ENCODE measurements around the gene PLEKHM1.

The PLEKHM1 gene

GRCh38 chr17:45437465-45438283, 52.8 kb downstream of the PLEKHM1 start:
- no peak for DNase-seq (ENCODE audit: low read depth)
- H3K4me3 ChIP-seq (ENCODE audit: low read depth, low read length), result no peak overlapping the region
- TF ChIP-seq CTCF (IDR thresholded peaks at IDR 0.05; ENCODE audit: low read depth, low read length, missing control alignments), result no peak

DNA sequence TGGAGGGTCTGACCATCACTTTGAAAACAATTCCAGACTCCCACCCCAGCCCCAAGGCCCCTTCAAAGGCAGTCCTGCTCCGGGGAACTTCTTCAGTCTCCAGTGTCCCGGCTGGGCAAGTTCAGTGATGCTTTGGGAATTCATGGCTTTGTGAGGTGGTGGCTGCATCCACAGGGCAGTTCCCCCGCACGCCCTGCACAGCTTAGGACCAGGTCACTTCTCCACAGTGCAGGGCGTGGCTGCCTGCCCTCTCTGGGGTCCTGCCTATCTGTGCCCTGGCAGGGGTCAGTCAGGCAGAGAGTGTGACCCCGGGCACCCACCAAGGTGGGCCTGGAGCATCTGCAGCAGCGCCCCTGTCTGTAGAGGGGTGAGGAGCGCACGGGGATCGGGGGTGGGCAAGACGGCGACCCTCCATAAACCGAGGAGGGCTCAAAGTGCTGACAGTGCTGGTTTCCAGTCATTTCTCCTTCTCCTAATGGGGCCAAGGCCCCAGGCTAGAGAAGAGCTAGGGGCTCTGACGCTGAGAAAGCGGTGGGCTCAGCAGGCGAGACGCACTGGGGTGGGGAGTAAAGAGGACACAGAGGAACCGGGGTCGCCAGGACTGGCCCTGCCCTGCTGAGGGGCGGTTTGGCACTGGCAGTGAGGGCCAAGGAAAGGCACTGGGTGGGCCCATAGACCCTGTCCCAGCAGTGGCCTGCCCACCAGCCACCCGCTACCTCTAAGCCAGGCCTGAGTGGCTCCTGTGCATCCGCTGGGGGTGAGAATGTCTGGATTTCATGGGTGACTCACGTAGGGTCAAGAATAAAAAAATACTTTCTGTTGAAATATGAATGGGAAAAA, 53.7 kb downstream of the PLEKHM1 start:
- no peak for DNase-seq (ENCODE audit: low read depth)
- no peak for TF ChIP-seq CTCF (IDR thresholded peaks at IDR 0.05; ENCODE audit: low read depth, low read length, missing control alignments)
- no peak overlapping the region for H3K4me3 ChIP-seq (ENCODE audit: low read depth, low read length)

DNA sequence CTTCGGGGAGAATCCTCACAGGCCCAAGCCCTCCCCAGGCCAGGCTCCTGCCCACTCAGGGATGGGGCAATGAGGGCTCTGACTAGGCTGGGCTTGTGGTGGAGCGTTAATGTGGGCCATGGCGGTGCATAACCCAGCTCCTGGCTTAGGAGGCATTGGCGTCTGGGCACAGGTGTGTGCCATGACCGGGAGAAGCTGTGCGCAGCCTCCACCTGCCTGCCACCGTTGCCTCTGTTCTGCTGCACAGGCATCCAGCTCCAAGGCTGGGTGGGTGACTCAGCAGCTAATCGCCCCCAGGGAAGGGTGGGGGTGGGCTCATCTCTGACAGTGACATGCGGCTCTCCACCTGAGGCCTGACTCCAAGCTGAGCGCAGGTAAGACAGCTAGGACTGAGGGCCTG, 54.4 kb downstream of the PLEKHM1 start:
- no peak for DNase-seq (ENCODE audit: low read depth)
- no peak overlapping the region for H3K4me3 ChIP-seq (ENCODE audit: low read depth, low read length)
- no peak for TF ChIP-seq CTCF (IDR thresholded peaks at IDR 0.05; ENCODE audit: low read depth, low read length, missing control alignments)

- H3K4me3 ChIP-seq (ENCODE audit: low read depth, low read length), result no peak overlapping the region
- TF ChIP-seq CTCF (IDR thresholded peaks at IDR 0.05; ENCODE audit: low read depth, low read length, missing control alignments), result no peak
- DNase-seq (ENCODE audit: low read depth), result no peak
Measured at GRCh38 chr17:45435481-45435880, 55.0 kb downstream of the PLEKHM1 start.

DNA sequence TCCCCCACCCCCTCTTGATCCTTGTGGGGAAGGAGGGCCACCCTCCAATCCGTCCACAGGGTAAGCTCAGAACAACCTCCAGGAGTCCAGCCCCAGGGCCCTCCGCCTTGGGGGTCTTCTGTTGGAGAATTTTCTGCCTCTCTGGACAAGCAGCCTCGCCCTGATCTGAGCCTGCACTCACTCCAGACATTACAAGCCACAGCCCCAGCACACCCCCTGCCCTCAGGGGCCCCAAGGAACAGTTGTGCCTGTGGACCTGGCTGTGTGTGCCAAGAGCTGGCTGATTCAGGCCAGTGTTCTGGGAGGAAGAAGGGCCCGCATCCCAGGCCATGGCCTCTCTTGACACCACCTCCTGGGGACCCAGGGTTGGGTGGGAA, 57.4 kb downstream of the PLEKHM1 start:
- no peak overlapping the region for H3K4me3 ChIP-seq (ENCODE audit: low read depth, low read length)
- no peak for TF ChIP-seq CTCF (IDR thresholded peaks at IDR 0.05; ENCODE audit: low read depth, low read length, missing control alignments)
- DNase-seq (ENCODE audit: low read depth), result no peak

DNA sequence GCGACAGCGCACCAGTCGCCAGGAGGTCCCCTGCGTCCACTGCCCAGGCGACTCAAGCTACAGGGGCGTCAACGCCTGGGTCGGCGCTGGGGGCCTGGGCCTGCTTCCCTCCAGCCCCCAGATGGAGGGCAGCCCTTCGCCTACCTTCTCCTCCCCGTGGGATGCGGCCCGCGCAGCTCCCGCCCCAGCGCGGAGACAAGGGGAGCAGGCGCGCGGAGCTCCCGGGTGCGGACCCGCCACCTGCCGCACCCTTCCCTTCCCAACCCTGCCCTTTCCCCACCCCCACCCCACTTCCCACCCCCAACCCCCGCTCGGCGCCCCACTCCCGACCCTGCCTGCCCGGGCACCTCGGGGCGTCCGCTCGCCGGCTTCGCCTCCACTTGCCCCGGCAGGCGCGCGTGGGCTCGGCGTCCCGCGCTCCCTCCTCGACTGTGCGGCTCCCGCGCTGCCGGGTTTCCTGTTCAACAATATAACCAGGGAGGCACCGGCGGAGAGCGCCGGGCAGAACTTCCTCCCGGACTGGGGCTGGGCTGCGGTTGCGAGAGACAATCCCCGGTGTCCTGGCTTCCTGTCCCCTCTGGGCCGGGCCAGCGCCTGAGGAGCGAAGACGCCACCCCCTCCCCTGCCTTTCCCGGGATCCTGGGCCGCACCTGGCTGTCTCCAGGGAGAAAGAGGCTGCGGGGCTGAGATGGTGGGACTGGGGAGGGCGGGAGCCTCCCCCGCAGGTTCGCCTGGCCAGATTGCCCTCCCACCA, 57.9 kb downstream of the PLEKHM1 start, which contains the start of gene ARHGAP27:
ARHGAP27 (minus strand) TSS at position 466 of the 754 bp plus-strand sequence. CDS start 2,591 bp downstream, outside the sequence.
- peak within 1 kb of the TSS; percentile 47 for H3K4me3 ChIP-seq (ENCODE audit: low read depth, low read length)
- DNase-seq (ENCODE audit: low read depth), result no peak
- TF ChIP-seq CTCF (IDR thresholded peaks at IDR 0.05; ENCODE audit: low read depth, low read length, missing control alignments), result no peak
